Glutamatergic neuron (in vitro differentiated cells): ENCODE results near the gene CLDN19. TPM values are rescaled to one million over a fixed set of nuclear protein-coding genes. Genes with fewer than 3 reads are reported as not detected.
A peak's percentile ranks its signal among the peaks of the same experiment; 100 is the strongest.

Experiments used
- DNase-seq: peaks from one replicate; pipeline ENCODE4 v3.0.0; 2022
- H3K27ac Mint-ChIP-seq: one replicate; pipeline ENCODE4 v1.8.0; 2020; ENCODE audit warnings: mild to moderate bottlenecking, mixed read lengths, inconsistent platforms; ENCODE audit not compliant: unreplicated experiment
- H3K27me3 Mint-ChIP-seq: one replicate; pipeline ENCODE4 v1.8.0; 2020; ENCODE audit warnings: mild to moderate bottlenecking, moderate library complexity, mixed read lengths, inconsistent platforms; ENCODE audit not compliant: unreplicated experiment
- H3K36me3 Mint-ChIP-seq: one replicate; pipeline ENCODE4 v1.8.0; 2020; ENCODE audit warnings: mild to moderate bottlenecking, mixed read lengths, inconsistent platforms; ENCODE audit not compliant: unreplicated experiment
- H3K4me1 Mint-ChIP-seq: one replicate; pipeline ENCODE4 v1.8.0; 2020; ENCODE audit warnings: mild to moderate bottlenecking, low read depth, mixed read lengths, inconsistent platforms; ENCODE audit not compliant: unreplicated experiment
- H3K4me3 Mint-ChIP-seq: one replicate; pipeline ENCODE4 v1.8.0; 2020; ENCODE audit warnings: mild to moderate bottlenecking, mixed read lengths, inconsistent platforms; ENCODE audit not compliant: unreplicated experiment
- H3K9me3 Mint-ChIP-seq: one replicate; pipeline ENCODE4 v1.8.0; 2020; ENCODE audit warnings: mild to moderate bottlenecking, moderate library complexity, mixed read lengths, inconsistent platforms; ENCODE audit not compliant: unreplicated experiment
- CTCF ChIP-seq: fragments of 200-600 bp; sonication (generic); IDR thresholded peaks from one replicate; pipeline ENCODE4 v1.5.0; 2021; ENCODE audit not compliant: partially characterized antibody, unreplicated experiment
- total RNA-seq: library from RNA; stranded (reverse); fragmentation: NEBNext Ultra II Directional; extraction: Animal tissue kit (Norgen Biotek cat#: 25700); gene quantifications from one replicate; pipeline ENCODE4 v1.2.1, GENCODE V29; 2021; ENCODE audit not compliant: unreplicated experiment

Gene CLDN19
- total RNA-seq, 1 donor from 2014 or later, result not detected

GRCh38 chr1:42762269-42762668 lies 22.2 kb upstream of the CLDN19 start:
- Mint-ChIP-seq H3K27me3 (peaks cover 6% of the 10 kb centered on the region), H3K9me3 (no peaks in the 10 kb centered on the region), H3K4me1 (peaks cover 12% of the 10 kb centered on the region), H3K27ac (no peak overlapping the region), H3K4me3 (no peak overlapping the region), H3K36me3 (no peaks in the 10 kb centered on the region)
- no peak for TF ChIP-seq CTCF
- DNase-seq, result no peak

GRCh38 chr1:42761567-42761966 lies 21.5 kb upstream of the CLDN19 start:
- TF ChIP-seq CTCF, result no peak

GRCh38 chr1:42759114-42759513 lies 19.1 kb upstream of the CLDN19 start:
- TF ChIP-seq CTCF, result no peak
- Mint-ChIP-seq H3K4me3 (no peak overlapping the region), H3K9me3 (peaks cover 3% of the 10 kb centered on the region), H3K4me1 (peaks cover 19% of the 10 kb centered on the region), H3K36me3 (peaks cover 7% of the 10 kb centered on the region), H3K27me3 (peaks cover 6% of the 10 kb centered on the region), H3K27ac (peak overlapping the region; percentile 78)
- no peak for DNase-seq

More at GRCh38 chr1:42761567-42761966, 21.5 kb upstream of the CLDN19 start:
- Mint-ChIP-seq H3K36me3 (no peaks in the 10 kb centered on the region), H3K27ac (no peak overlapping the region), H3K9me3 (peaks cover 3% of the 10 kb centered on the region), H3K4me3 (no peak overlapping the region), H3K4me1 (peaks cover 19% of the 10 kb centered on the region), H3K27me3 (peaks cover 4% of the 10 kb centered on the region)
- no peak for DNase-seq

- H3K27me3 Mint-ChIP-seq, result peaks cover 8% of the 10 kb centered on the region
- peaks cover 12% of the 10 kb centered on the region for H3K36me3 Mint-ChIP-seq
- DNase-seq, result no peak
- peaks cover 5% of the 10 kb centered on the region for H3K9me3 Mint-ChIP-seq
- peaks cover 19% of the 10 kb centered on the region for H3K4me1 Mint-ChIP-seq
- H3K27ac Mint-ChIP-seq, result peak overlapping the region; percentile 78
- TF ChIP-seq CTCF, result no peak
- H3K4me3 Mint-ChIP-seq, result peak overlapping the region; percentile 12
Measured at GRCh38 chr1:42758641-42759040, 18.6 kb upstream of the CLDN19 start.

- peaks cover 8% of the 10 kb centered on the region for H3K27me3 Mint-ChIP-seq
- peaks cover 16% of the 10 kb centered on the region for H3K36me3 Mint-ChIP-seq
Measured at GRCh38 chr1:42757892-42758275, 17.8 kb upstream of the CLDN19 start.

More at GRCh38 chr1:42757892-42758275, 17.8 kb upstream of the CLDN19 start:
- no peak for DNase-seq
- Mint-ChIP-seq H3K27ac (peak overlapping the region; percentile 99), H3K4me1 (peaks cover 19% of the 10 kb centered on the region), H3K4me3 (peak overlapping the region; percentile 55), H3K9me3 (peaks cover 5% of the 10 kb centered on the region)
- TF ChIP-seq CTCF, result no peak
